Measurements from ENCODE around the gene TENT5C. TPM values are rescaled to one million over a fixed set of nuclear protein-coding genes. Genes with fewer than 3 reads are reported as not detected.

TENT5C gene
- polyA plus RNA-seq, 1 experiment: 1.9 TPM

DNA sequence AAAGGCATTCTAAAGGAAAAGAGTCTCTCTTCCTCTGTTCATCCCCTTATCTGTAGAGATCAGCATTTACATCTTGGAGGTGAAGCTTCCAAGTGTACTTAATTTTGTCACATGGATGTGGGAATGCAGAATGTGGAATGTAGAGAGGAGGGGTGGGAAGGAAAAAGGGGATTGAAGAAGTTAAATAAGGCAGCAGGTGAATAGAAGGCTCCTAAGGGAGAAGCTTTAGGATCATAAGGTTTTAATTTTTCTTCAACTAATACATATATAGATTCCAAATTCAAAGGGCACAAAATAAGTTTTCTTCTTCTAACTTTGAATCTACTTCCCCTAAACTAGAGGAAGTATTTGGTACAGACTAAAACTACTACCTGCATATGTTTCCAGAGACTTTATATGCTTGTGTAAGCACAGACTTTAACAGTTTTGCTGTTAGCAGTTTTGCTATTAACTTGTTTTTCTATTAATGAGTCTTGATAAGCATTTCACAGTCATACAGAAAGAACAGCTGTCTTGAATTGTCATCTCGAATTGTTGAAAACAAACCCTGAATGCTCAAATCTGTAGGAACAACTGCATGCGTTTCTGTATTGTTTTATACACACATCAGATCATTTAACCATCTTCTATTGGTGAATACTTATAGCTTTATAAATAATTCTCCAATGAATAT lies 12.7 kb downstream of the TENT5C start:
- TF ChIP-seq, protein P1, sequence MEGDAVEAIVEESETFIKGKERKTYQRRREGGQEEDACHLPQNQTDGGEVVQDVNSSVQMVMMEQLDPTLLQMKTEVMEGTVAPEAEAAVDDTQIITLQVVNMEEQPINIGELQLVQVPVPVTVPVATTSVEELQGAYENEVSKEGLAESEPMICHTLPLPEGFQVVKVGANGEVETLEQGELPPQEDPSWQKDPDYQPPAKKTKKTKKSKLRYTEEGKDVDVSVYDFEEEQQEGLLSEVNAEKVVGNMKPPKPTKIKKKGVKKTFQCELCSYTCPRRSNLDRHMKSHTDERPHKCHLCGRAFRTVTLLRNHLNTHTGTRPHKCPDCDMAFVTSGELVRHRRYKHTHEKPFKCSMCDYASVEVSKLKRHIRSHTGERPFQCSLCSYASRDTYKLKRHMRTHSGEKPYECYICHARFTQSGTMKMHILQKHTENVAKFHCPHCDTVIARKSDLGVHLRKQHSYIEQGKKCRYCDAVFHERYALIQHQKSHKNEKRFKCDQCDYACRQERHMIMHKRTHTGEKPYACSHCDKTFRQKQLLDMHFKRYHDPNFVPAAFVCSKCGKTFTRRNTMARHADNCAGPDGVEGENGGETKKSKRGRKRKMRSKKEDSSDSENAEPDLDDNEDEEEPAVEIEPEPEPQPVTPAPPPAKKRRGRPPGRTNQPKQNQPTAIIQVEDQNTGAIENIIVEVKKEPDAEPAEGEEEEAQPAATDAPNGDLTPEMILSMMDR (IDR thresholded peaks at IDR 0.05; ENCODE audit: insufficient read depth, low read depth, low read length): no peak
- Histone ChIP-seq H3K4me3 (ENCODE audit: low read depth, low read length) (no peak overlapping the region), H3K36me3 (ENCODE audit: control insufficient read depth, insufficient read depth, low read length) (no peaks in the 10 kb centered on the region), H3K27me3 (ENCODE audit: control insufficient read depth, insufficient read depth, low read length) (no peaks in the 10 kb centered on the region)
- POLR2A ChIA-PET: no interaction called here
- DNase-seq (ENCODE audit: low read depth): no peak
- CTCF ChIA-PET: no interaction called here

DNA sequence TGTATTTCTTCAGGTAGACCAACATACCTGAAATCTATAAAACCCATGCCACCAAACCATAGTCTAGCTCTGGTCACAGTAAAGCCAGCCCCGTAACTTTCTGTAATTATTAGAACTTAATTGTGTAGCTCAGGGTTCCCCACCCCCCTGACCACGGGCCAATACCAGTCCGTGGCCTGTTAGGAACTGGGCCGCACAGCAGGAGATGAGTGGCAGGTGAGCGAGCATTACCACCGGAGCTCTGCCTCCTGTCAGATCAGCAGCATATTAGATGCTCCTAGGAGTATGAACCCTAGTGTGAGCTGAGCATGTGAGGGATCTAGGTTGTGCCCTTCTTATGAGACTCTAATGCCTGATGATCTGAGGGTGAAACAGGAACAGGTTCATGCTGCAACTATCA lies 14.6 kb downstream of the TENT5C start:
- Histone ChIP-seq H3K4me3 (ENCODE audit: low read depth, low read length) (no peak overlapping the region), H3K36me3 (ENCODE audit: control insufficient read depth, insufficient read depth, low read length) (no peaks in the 10 kb centered on the region), H3K27me3 (ENCODE audit: control insufficient read depth, insufficient read depth, low read length) (no peaks in the 10 kb centered on the region)
- ChIA-PET CTCF (interaction anchor here (1.3 to 1.6 kb wide), 2 partner anchors 134 to 138 kb away, joined by 3 to 4 read pairs; no protein-coding TSS in a partner anchor), POLR2A (no interaction called here)
- no peak for DNase-seq (ENCODE audit: low read depth)
- TF ChIP-seq, protein P1 (IDR thresholded peaks at IDR 0.05; ENCODE audit: insufficient read depth, low read depth, low read length): no peak

DNA sequence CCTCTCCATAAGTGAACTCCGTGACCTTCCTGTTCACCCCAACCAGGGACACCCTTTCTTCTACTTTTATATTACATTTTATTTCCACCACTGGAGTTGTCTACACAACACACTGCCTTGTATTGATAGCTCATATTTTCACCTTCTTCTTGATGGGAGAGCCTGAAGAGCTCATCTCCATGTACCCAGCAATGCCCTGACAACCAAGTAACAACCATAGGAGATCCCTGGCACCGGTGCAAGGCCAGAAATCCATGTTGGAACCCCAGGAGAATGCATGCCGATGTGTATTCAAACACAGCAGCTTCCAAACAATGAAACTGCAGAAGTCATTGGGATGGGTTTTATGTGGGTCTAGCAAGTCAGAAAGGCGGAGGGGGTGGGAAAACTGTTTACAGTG lies 15.5 kb downstream of the TENT5C start:
- CTCF ChIA-PET: interaction anchor here (1.1 to 1.6 kb wide), 3 partner anchors 12 to 137 kb away, joined by 3 to 4 read pairs (median 3); no protein-coding TSS in a partner anchor
- DNase-seq (ENCODE audit: low read depth): no peak
- H3K4me3 ChIP-seq (ENCODE audit: low read depth, low read length): no peak overlapping the region
- no peaks in the 10 kb centered on the region for H3K27me3 ChIP-seq (ENCODE audit: control insufficient read depth, insufficient read depth, low read length)
- no peaks in the 10 kb centered on the region for H3K36me3 ChIP-seq (ENCODE audit: control insufficient read depth, insufficient read depth, low read length)
- TF ChIP-seq, protein P1 (IDR thresholded peaks at IDR 0.05; ENCODE audit: insufficient read depth, low read depth, low read length): no peak
- POLR2A ChIA-PET: no interaction called here

DNA sequence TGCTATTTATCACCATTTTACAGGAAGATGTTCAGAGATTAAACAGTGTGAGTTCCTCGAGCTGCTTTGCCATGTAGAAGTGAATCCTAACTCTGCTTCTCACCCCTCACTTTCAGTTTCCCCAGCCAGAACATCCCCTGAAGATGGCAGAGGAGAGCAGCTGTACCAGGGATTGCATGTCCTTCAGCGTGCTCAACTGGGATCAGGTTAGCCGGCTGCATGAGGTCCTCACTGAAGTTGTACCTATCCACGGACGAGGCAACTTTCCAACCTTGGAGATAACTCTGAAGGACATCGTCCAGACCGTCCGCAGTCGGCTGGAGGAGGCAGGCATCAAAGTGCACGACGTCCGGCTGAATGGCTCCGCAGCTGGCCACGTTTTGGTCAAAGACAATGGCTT lies 16.9 kb downstream of the TENT5C start:
- Histone ChIP-seq H3K4me3 (ENCODE audit: low read depth, low read length) (no peak overlapping the region), H3K27me3 (ENCODE audit: control insufficient read depth, insufficient read depth, low read length) (no peaks in the 10 kb centered on the region), H3K36me3 (ENCODE audit: control insufficient read depth, insufficient read depth, low read length) (no peaks in the 10 kb centered on the region)
- TF ChIP-seq, protein P1 (IDR thresholded peaks at IDR 0.05; ENCODE audit: insufficient read depth, low read depth, low read length): no peak
- DNase-seq (ENCODE audit: low read depth): no peak
- ChIA-PET CTCF (interaction anchor here (0.5 to 1.5 kb wide), 3 partner anchors 13 to 277 kb away, joined by 3 read pairs; no protein-coding TSS in a partner anchor), POLR2A (no interaction called here)

DNA sequence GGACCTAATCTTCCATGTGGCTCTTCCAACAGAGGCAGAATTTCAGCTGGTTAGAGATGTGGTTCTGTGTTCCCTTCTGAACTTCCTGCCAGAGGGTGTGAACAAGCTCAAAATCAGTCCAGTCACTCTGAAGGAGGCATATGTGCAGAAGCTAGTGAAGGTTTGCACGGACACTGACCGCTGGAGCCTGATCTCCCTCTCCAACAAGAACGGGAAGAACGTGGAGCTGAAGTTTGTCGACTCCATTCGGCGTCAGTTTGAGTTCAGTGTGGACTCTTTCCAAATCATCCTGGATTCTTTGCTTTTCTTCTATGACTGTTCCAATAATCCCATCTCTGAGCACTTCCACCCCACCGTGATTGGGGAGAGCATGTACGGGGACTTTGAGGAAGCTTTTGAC lies 17.3 kb downstream of the TENT5C start:
- Histone ChIP-seq H3K4me3 (ENCODE audit: low read depth, low read length) (no peak overlapping the region), H3K27me3 (ENCODE audit: control insufficient read depth, insufficient read depth, low read length) (no peaks in the 10 kb centered on the region), H3K36me3 (ENCODE audit: control insufficient read depth, insufficient read depth, low read length) (no peaks in the 10 kb centered on the region)
- no peak for DNase-seq (ENCODE audit: low read depth)
- ChIA-PET CTCF (interaction anchor here (0.6 to 0.8 kb wide), 2 partner anchors 8 to 147 kb away, joined by 3 read pairs; no protein-coding TSS in a partner anchor), POLR2A (no interaction called here)
- TF ChIP-seq, protein P1 (IDR thresholded peaks at IDR 0.05; ENCODE audit: insufficient read depth, low read depth, low read length): no peak
